Left kidney (tissue), 8 donors: ENCODE data around the gene PGAP2. TPM values are rescaled to one million over a fixed set of nuclear protein-coding genes. Genes with fewer than 3 reads are reported as not detected.
"Not testable (repeated sequence)": the region's sequence is repeated elsewhere in the genome, so short reads cannot be mapped to it uniquely, and the experiment has no call there.

Source experiments
- DNase-seq: peaks from one replicate; pipeline ENCODE4 v3.0.0-alpha.2; 2013
- long read RNA-seq, 8 donors: transcript quantifications; one replicate each; lab custom pipeline, GENCODE V29; 2026
- polyA plus RNA-seq: library from polyadenylated mRNA; unstranded; fragments of 120-200 nt; gene quantifications from one replicate; pipeline ENCODE4 v1.2.1, GENCODE V29; 2013; ENCODE audit not compliant: insufficient read length

The PGAP2 gene
- 48.7 TPM for polyA plus RNA-seq
- long read RNA-seq, donor 1, transcript PGAP2-207 (6 exons, 931 nt), result major isoform, 5 of 10 reads
- long read RNA-seq, donor 1, partial matches to known transcripts, result 0 of 10 reads
- long read RNA-seq, donor 1, other reads (novel, unspliced or antisense), result 0 of 10 reads
- long read RNA-seq, donor 2, transcript PGAP2-207 (6 exons, 931 nt), result major isoform, 5 of 28 reads
- long read RNA-seq, donor 2, partial matches to known transcripts, result 13 of 28 reads
- long read RNA-seq, donor 2, other reads (novel, unspliced or antisense), result 0 of 28 reads
- long read RNA-seq, donor 3, partial matches to known transcripts, result 5 of 9 reads
- long read RNA-seq, donor 3, other reads (novel, unspliced or antisense), result 0 of 9 reads
- long read RNA-seq, donor 4, result 0 reads
- long read RNA-seq, donor 5, transcript PGAP2-202 (7 exons, 1,843 nt), result major isoform, 5 of 17 reads
- long read RNA-seq, donor 5, partial matches to known transcripts, result 0 of 17 reads
- long read RNA-seq, donor 5, other reads (novel, unspliced or antisense), result 0 of 17 reads
- long read RNA-seq, donor 6, partial matches to known transcripts, result 0 of 10 reads
- long read RNA-seq, donor 6, other reads (novel, unspliced or antisense), result 0 of 10 reads
- long read RNA-seq, donor 7, transcript PGAP2-215 (6 exons, 798 nt), result major isoform, 5 of 15 reads
- long read RNA-seq, donor 7, partial matches to known transcripts, result 0 of 15 reads
- long read RNA-seq, donor 7, other reads (novel, unspliced or antisense), result 0 of 15 reads
- long read RNA-seq, donor 8, partial matches to known transcripts, result 0 of 5 reads
- long read RNA-seq, donor 8, other reads (novel, unspliced or antisense), result 0 of 5 reads

- peak; percentile 71 for DNase-seq
Measured at GRCh38 chr11:3807909-3808860, at the start of gene PGAP2. TSS of gene PGAP2 (plus strand) at chr11:3808560. CDS start at chr11:3811260, 2,700 bp downstream.

DNA sequence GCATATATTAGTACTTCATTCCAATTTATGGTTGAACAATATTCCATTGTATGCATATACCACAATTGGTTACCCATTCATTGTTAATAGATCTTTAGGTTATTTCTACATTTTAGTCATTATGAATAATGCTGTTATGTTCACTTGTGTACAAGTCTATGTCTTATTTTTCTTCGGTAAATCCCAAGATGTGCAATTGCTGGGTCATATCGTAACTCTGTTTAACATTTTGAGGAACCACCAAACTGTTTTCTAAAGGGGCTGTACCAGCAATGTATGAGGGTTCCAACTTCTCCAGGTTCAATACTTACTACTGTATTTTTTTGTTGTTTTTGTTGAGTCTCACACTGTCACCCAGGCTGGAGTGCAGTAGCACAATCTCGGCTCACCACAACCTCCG is 44.1 kb upstream of the PGAP2 start:
- DNase-seq, result no peak

DNA sequence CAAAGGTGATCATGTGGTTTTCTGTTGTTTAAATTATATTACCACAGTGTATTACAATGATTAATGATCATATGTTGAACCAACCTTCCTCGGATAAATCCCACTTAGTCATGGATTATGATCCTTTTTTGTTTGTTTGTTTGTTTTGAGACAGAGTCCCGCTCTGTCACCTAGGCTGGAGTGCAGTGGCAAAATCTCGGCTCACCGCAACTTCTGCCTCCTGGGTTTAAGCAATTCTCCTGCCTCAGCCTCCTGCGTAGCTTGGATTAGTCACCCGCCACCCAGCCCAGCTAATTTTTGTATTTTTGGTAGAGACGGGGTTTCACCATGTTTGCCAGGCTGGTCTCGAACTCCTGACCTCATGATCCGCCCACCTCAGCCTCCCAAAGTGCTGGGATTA is 41.5 kb upstream of the PGAP2 start:
- not testable (repeated sequence) for DNase-seq

- DNase-seq, result no peak
Measured at GRCh38 chr11:3767536-3767935, 40.8 kb upstream of the PGAP2 start.

- DNase-seq, result no peak
Measured at GRCh38 chr11:3773180-3773579, 35.2 kb upstream of the PGAP2 start.

DNA sequence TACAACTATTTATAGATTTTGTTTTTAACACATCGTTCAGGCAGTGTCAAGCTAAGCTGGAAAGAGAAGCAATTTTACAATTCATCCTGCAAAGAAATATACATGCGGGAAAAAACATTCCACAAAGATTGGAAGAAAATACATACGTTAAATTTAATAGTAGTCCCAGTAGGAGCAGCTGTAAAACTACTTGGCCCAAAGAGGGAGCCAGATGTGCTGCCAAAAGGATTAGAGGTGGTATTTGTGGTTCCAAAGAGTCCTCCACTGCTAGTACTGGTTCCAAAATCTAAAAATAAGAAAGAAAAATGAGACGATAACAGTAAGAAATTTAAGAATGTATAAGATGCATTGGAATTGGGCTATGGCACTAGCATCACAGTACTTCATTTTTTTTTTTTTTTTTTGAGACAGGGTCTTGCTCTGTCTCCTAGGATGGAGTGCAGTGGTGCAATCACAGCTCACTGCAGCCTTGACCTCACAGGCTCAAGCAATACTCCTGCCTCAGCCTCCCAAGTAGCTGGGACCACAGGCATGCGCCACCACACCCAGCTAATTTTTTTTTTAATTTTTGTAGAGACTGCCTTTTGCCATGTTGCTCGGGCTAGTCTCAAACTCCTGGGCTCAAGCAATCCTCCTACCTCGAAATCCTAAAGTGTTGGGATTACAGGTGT is 32.5 kb upstream of the PGAP2 start:
- DNase-seq, result no peak

GRCh38 chr11:3781423-3781822 is 26.9 kb upstream of the PGAP2 start:
- DNase-seq, result no peak

DNA sequence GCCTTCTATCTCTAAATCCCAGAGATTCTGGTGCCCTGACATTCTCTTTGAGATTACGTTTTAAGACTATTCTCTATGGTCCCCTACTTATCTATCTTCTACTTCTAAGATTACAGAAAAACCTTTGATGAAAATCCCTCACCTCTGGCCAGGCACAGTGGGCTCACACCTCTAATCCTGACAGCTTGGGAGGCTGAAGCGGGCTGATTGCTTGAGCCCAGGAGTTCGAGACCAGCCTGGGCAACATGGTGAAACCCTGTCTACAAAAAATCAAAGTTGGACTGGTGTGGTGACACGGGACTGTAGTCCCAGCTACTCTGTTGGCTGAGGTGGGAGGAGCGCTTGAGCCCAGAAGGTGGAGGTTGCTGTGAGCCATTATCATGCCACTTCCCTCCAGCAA is 25.4 kb upstream of the PGAP2 start:
- no peak for DNase-seq

DNA sequence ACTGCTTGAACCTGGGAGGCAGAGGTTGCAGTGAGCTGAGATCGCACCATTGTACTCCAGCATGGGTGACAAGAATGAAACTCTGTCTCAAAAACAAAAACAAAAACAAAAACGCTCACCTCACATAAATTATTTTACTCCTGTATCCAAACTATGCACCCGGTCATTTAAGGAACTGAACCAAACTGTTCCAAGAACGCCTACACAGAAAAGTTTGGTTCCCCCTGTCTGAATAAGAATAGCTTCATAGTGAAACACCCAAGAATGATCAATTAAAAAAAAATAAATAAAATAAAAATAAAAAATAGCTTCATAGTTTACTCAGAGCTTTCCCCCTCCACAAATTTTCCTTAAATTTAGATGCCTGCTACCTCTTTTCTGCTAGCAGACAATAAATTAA is 24.7 kb upstream of the PGAP2 start:
- no peak for DNase-seq

- DNase-seq, result no peak
Measured at GRCh38 chr11:3786781-3787428, 21.5 kb upstream of the PGAP2 start.

- DNase-seq, result not testable (repeated sequence)
Measured at GRCh38 chr11:3794387-3794786, 14.0 kb upstream of the PGAP2 start.

DNA sequence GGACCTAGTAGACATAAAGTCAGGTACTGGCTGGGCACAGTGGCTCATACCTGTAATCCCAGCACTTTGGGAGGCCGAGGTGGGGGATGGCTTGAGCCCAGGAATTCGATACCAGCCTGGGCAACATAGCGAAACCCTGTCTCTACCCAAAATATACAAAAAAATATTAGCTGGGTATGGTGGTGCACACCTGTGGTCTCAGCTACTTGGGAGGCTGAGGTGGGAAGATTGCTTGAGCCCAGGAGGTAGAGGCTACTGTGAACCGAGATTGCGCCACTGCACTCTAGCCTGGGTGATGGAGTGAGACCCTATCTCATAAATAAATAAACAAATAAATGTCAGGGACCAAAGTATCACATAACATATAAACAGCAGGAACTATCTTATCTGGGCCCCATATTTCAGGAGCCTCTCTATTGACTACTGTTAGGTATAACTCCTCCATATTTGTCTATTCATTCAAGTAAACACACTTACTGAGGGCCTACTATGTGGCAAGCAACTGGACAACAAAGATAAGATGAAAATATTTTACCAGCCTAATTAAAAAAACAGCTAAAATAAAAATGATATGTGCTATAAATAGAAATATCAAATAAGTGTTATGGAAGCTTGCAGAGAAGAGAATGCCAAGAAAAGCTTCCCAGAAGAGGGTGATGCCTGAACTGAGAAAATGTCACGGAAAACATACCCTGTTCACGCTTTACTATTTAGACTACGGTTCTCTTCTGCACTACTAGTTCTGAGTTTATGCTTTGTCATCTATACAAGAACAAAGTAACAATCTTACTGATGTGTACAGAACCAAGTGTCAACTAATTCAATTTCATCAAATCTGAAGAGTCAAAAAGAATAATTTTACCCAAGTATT is 13.0 kb upstream of the PGAP2 start:
- no peak for DNase-seq

- DNase-seq, result no peak
Measured at GRCh38 chr11:3796002-3796311, 12.4 kb upstream of the PGAP2 start.

DNA sequence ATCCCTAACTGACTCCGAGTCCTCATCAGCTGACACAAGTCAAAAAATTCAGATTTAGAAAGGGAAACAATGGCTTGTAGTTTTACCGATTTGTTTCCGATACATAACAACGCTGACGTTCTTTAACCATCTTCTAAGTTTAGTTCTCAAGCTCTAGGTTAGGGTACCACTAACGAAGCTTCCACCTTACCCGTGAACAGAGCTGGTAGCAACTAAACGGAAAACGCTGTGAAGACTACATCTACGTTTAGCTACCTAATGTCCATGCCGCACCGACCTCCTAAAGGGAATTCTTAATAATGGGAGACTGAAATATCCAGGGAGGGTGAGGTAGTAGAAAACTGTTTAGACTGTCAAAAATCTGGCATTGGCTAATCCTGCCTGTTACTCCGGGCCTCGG is 12.0 kb upstream of the PGAP2 start:
- no peak for DNase-seq

GRCh38 chr11:3796801-3797328 is 11.5 kb upstream of the PGAP2 start:
- DNase-seq, result no peak

DNA sequence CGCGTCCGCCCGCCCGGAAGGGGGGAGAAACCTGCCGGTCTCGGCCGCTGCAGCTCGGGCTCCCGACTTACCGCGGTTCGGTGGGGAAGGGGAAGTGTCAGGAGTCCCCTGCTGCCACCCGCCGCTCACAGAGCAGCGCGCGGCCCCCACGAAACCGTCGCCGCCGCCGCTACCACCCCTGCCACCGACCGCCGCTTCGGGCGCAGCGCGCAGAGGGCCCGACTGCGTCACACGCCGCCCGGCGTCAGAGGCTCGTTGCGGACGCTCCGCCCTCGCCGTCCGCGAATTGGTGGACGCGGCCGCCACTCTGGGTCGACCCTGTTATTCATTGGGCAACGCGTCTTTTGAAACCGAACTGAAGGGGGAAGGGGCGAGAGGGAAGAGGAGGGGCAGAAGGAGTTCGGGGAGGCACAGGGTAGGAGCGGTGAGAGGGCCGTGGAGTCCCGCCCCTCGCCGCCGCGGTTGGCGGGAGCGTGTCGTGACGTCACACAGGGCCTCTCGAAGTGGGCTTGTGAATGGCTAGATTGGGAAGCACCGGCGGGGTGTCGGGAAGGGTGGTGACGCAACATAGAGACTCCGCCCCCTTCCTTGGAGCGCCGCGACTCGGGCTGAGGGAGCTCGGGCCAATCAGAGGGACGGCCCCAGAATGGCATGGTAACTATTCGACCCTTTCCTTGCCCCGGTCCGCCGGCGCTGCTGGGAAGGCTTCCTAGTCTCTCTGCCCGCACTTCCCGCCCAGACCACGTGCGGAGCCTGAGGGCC is 10.8 kb upstream of the PGAP2 start, which contains the start of gene NUP98:
Gene NUP98 (minus strand): TSS at position 226 of the 762 bp plus-strand sequence. CDS start 15,437 bp downstream, outside the sequence.
- DNase-seq, result peak; percentile 100

DNA sequence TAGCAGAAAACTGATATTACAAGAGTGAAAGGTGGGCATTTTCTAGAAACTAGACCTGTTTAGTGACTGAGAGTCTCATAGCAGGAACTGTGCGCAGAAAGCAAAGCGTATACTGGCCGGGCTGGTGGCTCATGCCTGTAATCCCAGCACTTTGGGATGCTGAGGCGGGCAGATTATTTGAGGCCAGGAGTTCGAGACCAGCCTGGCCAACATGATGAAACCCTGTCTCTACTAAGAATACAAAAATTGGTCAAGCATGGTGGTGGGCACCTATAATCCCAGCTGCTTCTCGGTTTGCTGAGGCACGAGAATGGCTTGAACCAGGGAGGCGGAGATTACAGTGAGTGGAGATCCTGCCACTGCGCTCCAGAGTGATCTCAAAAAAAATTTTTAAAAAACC is 9.2 kb upstream of the PGAP2 start:
- no peak for DNase-seq

DNA sequence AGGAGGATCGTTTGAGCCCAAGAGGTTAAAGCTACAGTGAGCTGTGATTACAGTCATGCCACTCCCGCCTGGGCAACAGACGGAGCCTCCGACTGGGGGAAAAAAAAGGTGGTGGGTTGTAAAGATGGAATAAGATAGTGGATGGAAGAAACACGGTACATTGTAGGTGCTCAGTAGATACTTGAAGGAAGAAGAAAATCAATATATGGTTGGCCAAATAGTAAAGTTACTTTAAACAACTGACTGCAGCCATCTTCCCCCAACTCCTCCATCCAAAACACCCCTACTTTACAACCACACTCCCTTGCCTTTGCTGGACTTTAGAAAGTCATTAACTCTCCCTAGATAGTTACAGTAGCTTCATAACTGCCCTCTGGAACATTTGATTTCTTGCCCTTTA is 8.5 kb upstream of the PGAP2 start:
- DNase-seq, result no peak
